ENCODE data around the gene INAFM2.

Gene INAFM2

DNA sequence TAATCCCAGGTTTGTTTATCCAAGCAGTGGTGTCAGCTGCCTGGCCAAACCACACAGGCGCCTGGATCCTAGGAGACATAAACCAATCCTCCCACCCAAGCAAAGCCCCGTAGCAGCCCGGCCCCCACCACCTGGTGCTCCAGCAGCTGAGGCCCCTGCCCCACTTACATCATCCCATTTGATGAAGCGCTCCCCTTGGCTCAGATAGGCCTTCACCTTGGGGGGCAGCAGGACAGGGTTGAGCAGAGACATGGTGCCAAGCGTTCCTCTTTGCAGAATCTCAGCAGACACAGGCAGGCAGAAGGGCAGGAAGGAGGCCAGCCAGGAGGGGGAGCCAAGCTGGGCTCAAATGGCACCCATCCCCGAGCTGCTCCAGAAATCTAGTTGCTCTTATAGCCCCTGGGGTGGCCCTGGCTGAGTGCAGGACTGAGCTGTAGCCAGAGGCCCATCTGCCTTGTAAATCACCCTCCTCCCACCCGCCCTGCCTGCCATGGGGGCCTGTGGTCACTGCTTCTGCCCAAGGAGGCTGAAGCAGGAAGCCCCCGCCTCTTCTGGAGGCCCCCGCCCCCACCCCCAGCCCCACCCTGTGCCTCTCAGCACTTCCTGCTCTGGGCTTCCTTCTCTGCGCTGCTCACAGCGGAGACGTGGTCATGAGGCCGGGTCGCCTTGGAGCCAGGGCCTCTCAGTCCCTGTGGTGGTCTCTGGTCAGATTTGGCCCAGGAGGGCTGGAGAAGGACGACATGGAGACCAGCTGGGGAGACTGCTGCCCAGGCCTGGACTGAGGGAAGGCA lies 15.9 kb upstream of the INAFM2 start, which contains the start of gene PLCB2:
Gene PLCB2 (minus strand): TSS at position 515 of the 791 bp plus-strand sequence. CDS start 263 bp downstream, at position 252.
- no peak for DNase-seq

DNA sequence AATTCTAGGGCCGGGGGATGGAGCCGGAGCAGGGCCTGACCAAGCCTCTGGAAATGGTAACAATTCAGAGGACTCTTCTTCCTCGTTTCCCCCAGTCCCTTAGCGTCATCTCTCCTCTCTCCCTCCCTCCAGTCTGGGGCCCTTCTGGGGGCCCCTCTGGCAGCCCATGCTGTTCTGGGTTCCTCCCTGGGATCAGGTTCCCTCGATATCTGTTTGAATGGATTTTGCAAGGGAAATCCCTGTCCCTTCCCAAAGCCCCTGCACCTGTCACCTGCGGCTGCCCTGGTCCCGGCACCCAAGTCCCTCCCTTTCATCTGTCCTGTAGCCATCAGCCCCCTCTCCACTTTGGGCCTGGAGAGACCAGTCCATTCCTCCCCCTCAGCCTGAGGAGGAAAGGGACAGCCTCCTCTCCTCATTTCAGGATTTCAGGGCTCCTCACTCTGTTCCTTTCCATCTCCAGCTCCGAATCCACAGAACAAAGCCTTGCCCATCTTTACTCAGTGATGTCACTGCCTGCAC lies 14.1 kb upstream of the INAFM2 start:
- no peak for DNase-seq

GRCh38 chr15:40310001-40310959 lies 13.2 kb upstream of the INAFM2 start:
- DNase-seq, result no peak

DNA sequence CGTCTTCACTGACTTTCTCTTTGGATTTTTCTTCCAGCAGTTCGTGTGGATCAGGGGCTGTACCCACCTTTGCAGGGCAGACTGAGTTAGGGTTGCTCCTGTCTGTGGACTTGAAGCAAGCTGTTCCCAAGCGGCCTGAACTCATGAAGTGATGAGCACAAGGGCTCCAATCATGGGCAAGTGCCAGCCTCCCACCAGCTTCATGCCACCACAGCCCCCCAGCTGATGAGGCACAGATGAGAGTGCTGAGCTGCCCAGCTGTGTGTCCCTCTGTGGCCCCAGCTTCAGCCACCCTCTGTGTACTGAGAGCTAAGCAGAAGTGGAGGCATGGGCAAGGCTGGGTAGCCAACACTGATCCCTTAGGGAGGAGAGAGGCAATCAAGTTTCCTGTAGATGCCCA lies 12.5 kb upstream of the INAFM2 start:
- no peak for DNase-seq

DNA sequence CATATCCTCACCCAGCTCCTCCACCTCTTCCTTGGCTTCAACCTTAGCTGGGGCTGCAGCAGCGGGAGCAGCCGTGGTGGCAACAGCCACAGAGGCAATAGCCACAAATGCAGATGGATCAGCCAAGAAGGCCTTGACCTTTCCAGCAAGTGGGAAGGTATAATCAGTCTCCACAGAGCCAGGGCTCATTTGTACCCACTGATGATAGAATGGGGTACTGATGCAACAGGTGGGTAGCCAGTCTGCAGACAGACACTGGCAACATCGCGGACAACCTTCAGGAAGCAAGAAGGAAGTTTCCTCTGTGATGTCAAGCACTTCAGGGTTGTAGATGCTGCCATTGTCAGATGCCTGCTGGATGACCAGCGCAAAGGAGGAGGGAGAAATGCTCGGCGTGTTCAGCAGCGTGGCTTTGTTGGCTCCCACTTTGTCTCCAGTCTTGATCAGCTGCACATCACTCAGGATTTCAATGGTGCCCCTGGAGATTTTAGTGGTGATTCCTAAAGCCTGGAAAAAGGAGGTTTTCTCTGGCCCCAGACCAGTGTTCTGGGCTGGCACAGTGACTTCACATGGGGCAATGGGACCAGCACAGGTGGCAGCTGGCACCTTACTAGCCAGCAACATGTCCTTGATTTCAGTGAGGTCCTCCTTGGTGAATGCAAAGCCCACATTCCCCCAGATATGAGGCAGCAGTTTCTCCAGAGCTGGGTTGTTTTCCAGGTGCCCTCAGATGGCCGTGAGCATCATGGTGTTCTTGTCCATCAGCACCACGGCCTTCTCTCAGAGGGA lies 10.9 kb upstream of the INAFM2 start:
- DNase-seq, result no peak

DNA sequence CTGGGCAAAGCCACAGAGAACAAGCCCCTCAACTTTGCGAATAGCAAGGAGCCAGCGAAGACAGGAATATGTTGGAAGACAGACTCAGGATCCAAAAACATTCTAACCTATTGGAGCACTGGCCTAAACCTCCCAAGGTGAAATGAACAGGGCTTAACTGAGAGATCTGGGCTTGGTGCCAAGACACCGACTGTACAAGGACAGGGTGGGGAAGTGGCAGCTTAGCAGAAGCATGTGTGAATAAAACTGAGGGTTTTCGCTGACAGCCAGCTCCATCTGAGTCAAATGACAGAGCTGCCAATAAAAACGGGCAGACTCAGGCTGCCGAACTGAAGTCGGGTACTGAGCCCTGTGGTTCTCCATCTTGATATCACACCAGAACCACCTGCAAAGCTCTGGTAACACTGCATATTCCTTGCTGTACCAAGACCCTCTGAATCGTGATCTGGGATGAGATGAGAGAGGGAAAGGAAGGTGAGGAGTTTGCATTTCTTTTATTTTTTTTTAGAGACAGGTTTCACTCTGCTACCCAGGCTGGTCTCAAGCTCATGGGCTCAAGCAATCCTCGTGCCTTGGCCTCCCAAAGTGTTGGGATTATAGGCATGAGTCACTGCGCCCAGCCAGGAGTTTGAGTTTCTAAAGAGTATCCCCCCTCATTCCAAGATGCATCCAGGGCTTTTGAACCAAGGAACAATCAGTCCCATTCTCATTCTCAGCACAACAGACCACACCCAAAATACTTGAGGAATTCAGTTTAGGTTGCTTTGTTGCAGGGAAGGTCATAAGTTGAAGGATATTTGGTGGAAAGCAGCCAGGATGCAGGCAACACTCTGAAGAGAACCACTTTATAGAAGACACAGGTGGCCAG lies 9.7 kb upstream of the INAFM2 start:
- DNase-seq, result no peak

DNA sequence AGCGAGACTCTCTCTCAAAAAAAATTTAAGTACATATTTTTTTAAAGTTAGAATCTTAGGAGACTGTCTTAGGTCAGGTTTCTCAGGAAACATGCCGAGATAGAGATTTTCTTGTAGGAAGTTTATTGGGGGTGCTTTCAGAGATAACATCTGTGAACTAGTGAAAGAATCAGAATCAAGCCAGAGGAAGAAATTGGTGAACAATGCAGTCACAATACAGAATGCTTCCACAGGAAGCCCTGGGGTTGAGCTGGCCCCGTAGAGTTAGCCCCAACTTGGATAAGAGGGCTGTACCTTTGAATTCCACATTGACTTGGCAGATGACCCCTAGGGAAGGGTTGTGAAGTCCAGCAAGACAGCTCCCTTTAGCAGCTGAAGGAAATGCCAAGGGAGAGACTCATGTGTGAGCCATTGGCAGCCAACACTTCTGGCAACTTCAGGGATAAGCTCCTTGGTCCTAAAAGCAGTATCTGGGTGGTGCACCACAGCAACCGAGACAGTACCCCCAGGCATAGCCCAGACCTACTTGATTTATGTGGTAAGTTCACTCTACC lies 8.7 kb upstream of the INAFM2 start:
- no peak for DNase-seq

DNA sequence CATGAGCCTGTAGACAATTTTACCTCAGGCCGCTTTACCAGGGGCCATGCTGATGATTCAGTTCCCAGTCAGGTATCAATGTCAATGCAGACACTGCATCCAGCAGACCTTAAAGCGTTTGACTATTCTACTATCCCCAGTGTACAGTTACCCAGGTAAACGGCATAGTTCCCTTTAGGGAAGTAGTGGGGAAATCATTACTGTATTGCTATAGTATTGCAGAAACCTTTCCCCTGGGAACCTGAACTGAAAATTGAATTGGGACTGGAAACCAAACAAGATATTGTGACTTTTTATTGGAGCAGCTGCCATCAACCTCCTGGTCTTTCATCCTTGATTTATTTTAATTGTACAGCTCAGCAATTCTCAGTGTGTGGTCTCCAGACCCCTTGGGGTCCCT lies 6.6 kb upstream of the INAFM2 start:
- no peak for DNase-seq

DNA sequence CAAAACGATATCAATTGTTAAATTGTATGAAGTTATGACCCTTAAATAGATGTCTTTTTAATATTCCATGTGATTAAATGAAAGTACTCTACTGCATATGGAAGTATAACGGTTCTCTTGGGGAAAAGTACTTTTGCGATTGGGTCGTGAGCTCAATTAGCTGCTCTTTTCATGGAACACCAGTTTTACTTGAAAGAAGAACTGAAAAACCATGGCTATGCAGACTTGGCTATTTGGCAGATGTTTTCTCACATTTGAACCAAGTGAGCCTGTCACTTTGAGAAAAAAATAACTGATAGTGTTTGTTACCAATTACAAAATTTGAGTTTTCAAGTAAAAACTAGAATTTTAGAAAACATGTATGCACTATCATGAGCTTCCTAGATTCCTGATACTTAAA lies 5.9 kb upstream of the INAFM2 start:
- DNase-seq, result no peak

DNA sequence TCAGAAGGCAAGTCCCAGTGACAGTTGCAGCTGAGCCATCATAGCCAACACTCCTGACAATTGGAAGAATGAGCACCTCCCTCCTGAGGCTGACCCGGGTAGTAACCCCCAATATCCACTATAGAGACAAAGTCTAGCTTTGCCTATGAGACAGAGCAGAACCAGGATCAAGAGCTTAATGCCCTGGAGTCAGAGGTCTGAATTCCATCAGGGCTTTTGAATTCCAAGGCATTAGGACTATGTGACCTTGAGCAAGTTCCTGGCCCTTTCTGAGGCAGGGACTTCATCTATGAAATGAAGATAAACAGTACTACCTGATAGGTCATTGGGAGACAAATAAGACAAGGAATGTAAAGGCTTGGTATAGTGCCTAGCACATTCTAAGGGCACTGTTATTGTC lies 3.1 kb upstream of the INAFM2 start:
- no peak for DNase-seq

DNA sequence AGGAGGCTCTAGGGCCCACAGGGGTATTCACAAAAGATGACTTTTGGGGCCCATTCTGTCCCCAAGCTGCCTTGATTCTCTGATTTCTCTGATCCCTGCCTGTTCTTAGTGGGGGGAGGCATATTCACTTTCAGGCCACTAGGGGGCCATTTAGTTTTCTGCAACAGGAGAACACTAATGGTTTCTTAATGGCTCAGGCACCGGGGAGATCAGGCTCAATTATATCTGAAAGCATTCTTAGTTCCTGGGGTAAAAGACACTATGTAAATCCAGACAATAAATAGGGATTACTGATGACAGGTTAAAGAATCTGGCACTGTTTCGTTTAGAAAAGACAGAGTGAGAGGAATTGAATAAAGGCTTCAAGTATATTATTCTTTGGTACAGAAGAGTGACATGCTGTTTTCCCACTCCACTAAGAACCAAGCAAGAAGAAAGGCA lies 2.5 kb upstream of the INAFM2 start:
- DNase-seq, result no peak

DNA sequence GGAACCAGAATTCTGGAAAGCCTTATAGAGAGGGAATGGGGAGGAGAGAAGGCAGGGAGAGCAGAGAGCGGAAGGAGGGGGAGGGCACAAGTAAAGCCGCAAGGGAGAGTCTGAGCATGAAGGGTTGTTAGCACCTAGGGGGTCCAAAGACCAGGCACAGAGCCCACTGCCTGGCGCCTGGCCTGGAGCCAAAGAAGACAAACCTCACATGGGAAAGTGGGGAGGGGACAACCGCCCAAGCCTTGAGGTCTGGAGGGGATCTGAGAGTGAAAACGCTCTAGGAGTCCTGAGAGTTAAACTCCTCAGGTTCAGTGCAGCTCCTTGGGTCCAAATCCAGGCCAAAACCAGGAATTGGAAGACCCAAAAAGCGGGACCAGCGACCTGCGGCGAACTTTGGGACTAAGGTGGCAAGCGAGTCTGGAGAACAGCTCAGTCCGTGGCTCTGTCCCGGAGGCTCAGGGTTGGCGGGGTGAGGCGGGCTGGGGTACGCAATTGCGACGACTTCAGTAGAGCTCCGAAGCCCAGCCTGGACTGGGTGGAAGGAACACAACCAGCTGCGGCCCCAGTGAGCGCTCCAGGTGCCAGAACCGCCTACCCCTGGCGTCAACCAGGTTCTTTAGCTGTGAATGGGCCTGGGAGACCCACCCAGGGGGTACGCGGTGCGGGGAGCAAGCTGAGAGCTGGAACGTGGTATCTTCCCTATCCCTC lies 807 bp upstream of the INAFM2 start:
- no peak for DNase-seq

- DNase-seq, result no peak
Measured at GRCh38 chr15:40323953-40324937, 753 bp downstream of the INAFM2 start.

DNA sequence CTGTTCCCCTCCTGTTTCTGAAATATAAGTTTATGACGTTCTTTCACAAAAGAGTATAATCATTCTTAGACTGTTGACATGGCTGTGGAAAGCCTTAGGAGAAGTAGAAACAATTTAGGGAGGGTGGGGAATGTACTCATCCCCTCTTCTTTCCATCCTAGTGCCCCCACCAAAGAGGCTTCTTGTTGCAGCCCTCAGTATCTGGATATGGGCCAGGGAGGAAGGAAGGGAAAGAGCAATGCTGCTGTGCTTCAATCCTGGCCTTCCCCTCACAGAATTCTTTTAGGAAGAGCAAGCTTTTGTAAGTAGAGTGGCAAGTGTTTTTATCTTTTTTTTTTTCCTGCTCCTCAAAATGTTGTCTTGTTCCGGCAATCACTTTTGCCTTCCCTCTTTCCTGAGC lies 1.7 kb downstream of the INAFM2 start:
- no peak for DNase-seq

- no peak for DNase-seq
Measured at GRCh38 chr15:40325700-40326099, 2.2 kb downstream of the INAFM2 start.

DNA sequence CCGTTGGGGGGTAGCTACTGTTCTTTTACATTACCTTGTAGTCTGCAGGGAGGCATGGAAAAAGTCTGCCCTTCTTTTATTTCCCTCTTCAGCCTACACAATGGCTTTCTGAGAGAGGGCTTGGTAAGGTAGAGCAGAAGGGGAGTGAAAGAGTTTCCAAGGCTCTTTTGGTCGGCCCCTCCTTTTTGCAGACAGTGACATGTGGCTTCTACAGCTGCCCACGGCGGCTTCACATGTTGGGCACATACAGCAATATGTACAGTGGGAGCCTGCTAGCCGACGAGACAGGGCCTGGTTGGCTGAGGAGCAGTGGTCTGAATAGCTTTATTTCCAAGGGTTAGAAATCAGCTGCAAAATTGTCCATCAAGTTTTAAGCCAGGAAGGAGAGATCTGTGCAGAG lies 4.0 kb downstream of the INAFM2 start:
- DNase-seq, result no peak

- no peak for DNase-seq
Measured at GRCh38 chr15:40328176-40328575, 4.7 kb downstream of the INAFM2 start.

DNA sequence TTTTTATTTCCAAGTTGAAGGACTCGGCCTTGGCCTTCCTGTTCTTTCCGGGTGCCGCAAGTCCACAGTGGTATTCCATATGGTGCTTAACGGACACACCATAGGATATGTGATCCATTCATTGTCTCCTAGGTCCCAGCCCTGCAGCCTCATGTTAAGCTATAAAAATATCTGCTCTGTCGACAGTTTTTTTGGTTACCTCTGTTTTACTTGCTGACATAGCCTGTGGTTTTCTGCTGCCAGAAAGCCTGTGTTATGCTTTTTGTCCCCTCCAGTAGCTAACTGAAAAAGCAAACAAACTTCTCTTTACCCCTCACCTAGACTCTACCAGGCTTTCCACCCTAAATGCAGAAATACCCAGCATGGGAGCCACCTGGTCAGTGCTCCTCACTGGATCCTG lies 5.3 kb downstream of the INAFM2 start:
- no peak for DNase-seq

GRCh38 chr15:40329804-40330203 lies 6.3 kb downstream of the INAFM2 start:
- DNase-seq, result no peak

Measured in SIG-M5 (cell line).